Coronary artery (tissue), 2 donors: ENCODE results near the gene DNPEP.
A peak's percentile ranks its signal among the peaks of the same experiment; 100 is the strongest.

Experiments used
- DNase-seq: peaks from one replicate; pipeline ENCODE4 v3.0.0-alpha.2; 2017; ENCODE audit warnings: low spot score
- H3K27ac ChIP-seq, 2 donors: fragments of 200-600 bp; sonication (generic); one replicate each; pipeline ENCODE4 v1.5.1; 2016 to 2019
- H3K4me3 ChIP-seq: fragments of 200-600 bp; sonication (generic); 2 replicates; pipeline ENCODE4 v1.5.1; 2016; ENCODE audit warnings: mild to moderate bottlenecking, moderate library complexity
- CTCF ChIP-seq: fragments of 200-600 bp; sonication (generic); IDR thresholded peaks from one replicate; pipeline ENCODE4 v1.5.1; 2019; ENCODE audit warnings: antibody characterized with exemption

DNPEP gene

GRCh38 chr2:219425238-219426067 lies 37.7 kb upstream of the DNPEP start:
- TF ChIP-seq CTCF: no peak
- Histone ChIP-seq H3K27ac (peak overlapping the region in 1 of 2 donors; percentile 26), H3K4me3 (no peak overlapping the region)
- DNase-seq: no peak

- no peak overlapping the region for H3K4me3 ChIP-seq
- no peak for DNase-seq
- TF ChIP-seq CTCF: no peak
- peak overlapping the region in 1 of 2 donors; percentile 63 for H3K27ac ChIP-seq
These were observed 36.1 kb upstream of the DNPEP start for GRCh38 chr2:219423652-219424377.

DNA sequence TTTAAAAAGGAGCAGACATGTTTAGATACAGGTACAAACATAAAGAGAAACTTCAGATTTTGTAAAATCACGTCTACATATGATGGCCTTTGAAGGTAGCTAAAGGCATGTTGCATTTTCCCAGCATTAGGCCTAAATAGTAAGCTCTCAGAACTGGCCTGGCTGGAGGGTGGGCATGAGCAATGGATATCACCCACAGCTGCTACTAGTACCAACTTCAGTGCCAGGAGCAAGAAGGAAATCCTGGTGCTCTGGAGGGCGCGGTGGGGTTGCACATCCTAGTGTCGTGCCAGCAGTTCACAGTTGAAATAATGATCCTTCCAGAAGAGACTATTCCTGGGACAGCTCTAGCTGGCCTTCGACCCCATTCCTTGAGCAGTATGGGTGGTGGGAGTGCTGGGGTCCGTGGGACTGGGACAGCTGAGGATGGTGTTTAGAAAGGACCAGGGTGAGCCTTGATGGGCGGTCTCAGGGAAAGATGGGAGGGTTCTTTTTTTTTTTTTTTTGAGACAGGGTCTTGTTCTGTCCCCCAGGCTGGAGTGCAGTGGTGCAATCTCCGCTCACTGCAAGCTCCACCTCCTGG lies 35.3 kb upstream of the DNPEP start:
- TF ChIP-seq CTCF: no peak
- Histone ChIP-seq H3K27ac (peak overlapping the region in 1 of 2 donors; percentile 44), H3K4me3 (peak overlapping the region; percentile 32)
- no peak for DNase-seq

GRCh38 chr2:219421323-219421722 lies 33.6 kb upstream of the DNPEP start:
- DNase-seq: no peak
- no peak for TF ChIP-seq CTCF
- Histone ChIP-seq H3K4me3 (peak overlapping the region; percentile 70), H3K27ac (peak overlapping the region in 1 of 2 donors; percentile 95)

DNA sequence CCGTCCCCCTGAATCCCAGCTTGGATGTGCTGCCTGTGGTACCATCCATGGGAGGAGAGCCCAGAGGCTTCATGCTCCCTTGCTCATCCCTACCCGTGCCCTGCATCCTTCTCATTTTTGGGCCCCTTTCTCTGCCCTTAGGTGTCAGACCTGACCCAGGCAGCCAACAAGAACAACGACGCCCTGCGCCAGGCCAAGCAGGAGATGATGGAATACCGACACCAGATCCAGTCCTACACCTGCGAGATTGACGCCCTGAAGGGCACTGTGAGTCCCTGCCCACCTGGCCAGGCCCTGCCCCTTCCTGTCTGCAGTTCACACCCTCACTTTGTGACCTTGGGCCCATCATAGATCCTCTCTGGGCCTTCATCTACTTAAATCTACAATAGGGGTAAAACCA lies 33.0 kb upstream of the DNPEP start:
- no peak for TF ChIP-seq CTCF
- Histone ChIP-seq H3K4me3 (peak overlapping the region; percentile 70), H3K27ac (peak overlapping the region in 1 of 2 donors; percentile 95)
- DNase-seq: no peak

GRCh38 chr2:219419331-219420197 lies 31.9 kb upstream of the DNPEP start:
- peak overlapping the region; percentile 70 for H3K4me3 ChIP-seq
- no peak for DNase-seq
- TF ChIP-seq CTCF: no peak
- H3K27ac ChIP-seq: peak overlapping the region; percentile 54 to 95
